Upper lobe of right lung (tissue), 1 donor: ENCODE results near the gene DMRTC2. TPM values are rescaled to one million over a fixed set of nuclear protein-coding genes. Genes with fewer than 3 reads are reported as not detected.

Experiments
- ATAC-seq: fragments of 200-7000 bp; cut with Tn5 transposase; one replicate; pipeline ENCODE4 v1.9.1; 2020; ENCODE audit warnings: mild to moderate bottlenecking, moderate library complexity
- DNase-seq: peaks from one replicate; pipeline ENCODE4 v3.0.0-alpha.2; 2020
- H3K27ac ChIP-seq: fragments of 200-600 bp; one replicate; pipeline ENCODE4 v1.8.0; 2022
- H3K27me3 ChIP-seq: fragments of 200-600 bp; one replicate; pipeline ENCODE4 v1.8.0; 2022; ENCODE audit warnings: mild to moderate bottlenecking
- H3K36me3 ChIP-seq: fragments of 200-600 bp; one replicate; pipeline ENCODE4 v1.8.0; 2022
- H3K4me1 ChIP-seq: fragments of 200-600 bp; one replicate; pipeline ENCODE4 v1.8.0; 2022
- H3K4me3 ChIP-seq: fragments of 200-600 bp; one replicate; pipeline ENCODE4 v1.8.0; 2022; ENCODE audit warnings: mild to moderate bottlenecking
- H3K9me3 ChIP-seq: fragments of 200-600 bp; one replicate; pipeline ENCODE4 v1.8.0; 2022
- CTCF ChIP-seq: fragments of 200-600 bp; IDR thresholded peaks from one replicate; pipeline ENCODE4 v1.8.0; 2022; ENCODE audit warnings: antibody characterized with exemption
- intact Hi-C: fragments of 100-400 bp; cut with DNase I; formaldehyde crosslinking; loops from one replicate; pipeline ENCODE4 v1.11.0; 2022
- total RNA-seq: library from RNA; stranded (reverse); fragmentation: NEBNext Ultra II Directional; extraction: Animal tissue kit (Norgen Biotek cat#: 25700); gene quantifications from one replicate; pipeline ENCODE4 v1.2.1, GENCODE V29; 2021
- donor health status: DM: no; HTN: yes; CAD: no; lungs with severe emphysema.

The DMRTC2 gene
- total RNA-seq, 1 donor from 2014 or later = not detected

- Histone ChIP-seq H3K27ac (peak within 1 kb of the TSS; percentile 42), H3K4me3 (no peak within 1 kb of the TSS), H3K36me3 (peaks cover 4% of the 10 kb centered on the region), H3K4me1 (peaks cover 16% of the 10 kb centered on the region), H3K9me3 (no peaks in the 10 kb centered on the region), H3K27me3 (no peaks in the 10 kb centered on the region)
- intact Hi-C loops = no loop called here
- peak; percentile 34 for ATAC-seq
- TF ChIP-seq CTCF = no peak
- no peak for DNase-seq
Observed at GRCh38 chr19:41876847-41877832, 32.3 kb downstream of the DMRTC2 start, which contains the start of gene CD79A. TSS of gene CD79A (plus strand) at chr19:41877279. CDS start at chr19:41877305, 26 bp downstream.

GRCh38 chr19:41877916-41878905 is 33.4 kb downstream of the DMRTC2 start:
- no peak for ATAC-seq

GRCh38 chr19:41879080-41879479 is 34.2 kb downstream of the DMRTC2 start:
- intact Hi-C loops = no loop called here
- no peaks in the 10 kb centered on the region for H3K36me3 ChIP-seq
- H3K9me3 ChIP-seq = no peaks in the 10 kb centered on the region
- TF ChIP-seq CTCF = no peak
- no peak overlapping the region for H3K4me3 ChIP-seq
- peaks cover 7% of the 10 kb centered on the region for H3K4me1 ChIP-seq
- DNase-seq = no peak
- H3K27ac ChIP-seq = no peak overlapping the region
- no peak for ATAC-seq
- no peaks in the 10 kb centered on the region for H3K27me3 ChIP-seq

More at GRCh38 chr19:41877916-41878905, 33.4 kb downstream of the DMRTC2 start:
- Histone ChIP-seq H3K9me3 (no peaks in the 10 kb centered on the region), H3K27ac (peak overlapping the region; percentile 42), H3K4me3 (no peak overlapping the region), H3K36me3 (no peaks in the 10 kb centered on the region), H3K27me3 (no peaks in the 10 kb centered on the region), H3K4me1 (peaks cover 11% of the 10 kb centered on the region)
- TF ChIP-seq CTCF = no peak
- DNase-seq = no peak
- intact Hi-C loops = no loop called here

- H3K36me3 ChIP-seq = no peaks in the 10 kb centered on the region
- no peaks in the 10 kb centered on the region for H3K27me3 ChIP-seq
- H3K27ac ChIP-seq = no peak overlapping the region
- DNase-seq = no peak
- intact Hi-C loops = no loop called here
- peaks cover 11% of the 10 kb centered on the region for H3K4me1 ChIP-seq
- H3K4me3 ChIP-seq = no peak overlapping the region
- ATAC-seq = no peak
- TF ChIP-seq CTCF = no peak
- no peaks in the 10 kb centered on the region for H3K9me3 ChIP-seq
Observed at GRCh38 chr19:41879670-41880328, 35.0 kb downstream of the DMRTC2 start.

- no peak for ATAC-seq
Observed at GRCh38 chr19:41880329-41880708, 35.5 kb downstream of the DMRTC2 start.

More at GRCh38 chr19:41880329-41880708, 35.5 kb downstream of the DMRTC2 start:
- Histone ChIP-seq H3K4me3 (no peak overlapping the region), H3K27ac (no peak overlapping the region), H3K27me3 (no peaks in the 10 kb centered on the region), H3K9me3 (no peaks in the 10 kb centered on the region), H3K36me3 (no peaks in the 10 kb centered on the region), H3K4me1 (peaks cover 17% of the 10 kb centered on the region)
- intact Hi-C loops = no loop called here
- no peak for TF ChIP-seq CTCF
- DNase-seq = no peak
